ENCODE results near the gene ARL17A. TPM values are rescaled to one million over a fixed set of nuclear protein-coding genes. Genes with fewer than 3 reads are reported as not detected.
A peak's percentile ranks its signal among the peaks of the same experiment; 100 is the strongest.
"Not testable (repeated sequence)": the region's sequence is repeated elsewhere in the genome, so short reads cannot be mapped to it uniquely, and the experiment has no call there.

ARL17A gene
- polyA plus RNA-seq (2012; ENCODE audit: insufficient read depth, insufficient read length, low read depth) = 11.1 TPM

- peak; percentile 85 for DNase-seq
- H3K36me3 ChIP-seq, H3K27me3 ChIP-seq, H3K9me3 ChIP-seq, H3K4me1 ChIP-seq: not testable (repeated sequence)
- peak within 1 kb of the TSS; percentile 16 for H3K4me3 ChIP-seq (ENCODE audit: low read depth, low read length)
Measured at GRCh38 chr17:46579083-46580075, at the start of gene ARL17A. Gene ARL17A, minus strand, starts transcription at chr17:46579691. Its CDS starts 3,369 bp downstream, at chr17:46576322.

GRCh38 chr17:46628753-46629436 lies 49.4 kb upstream of the ARL17A start:
- not testable (repeated sequence) for H3K4me1 ChIP-seq; H3K36me3 ChIP-seq; DNase-seq; H3K4me3 ChIP-seq (ENCODE audit: low read depth, low read length); H3K27me3 ChIP-seq; H3K9me3 ChIP-seq

- H3K36me3 ChIP-seq; H3K4me3 ChIP-seq (ENCODE audit: low read depth, low read length); H3K27me3 ChIP-seq; DNase-seq; H3K4me1 ChIP-seq; H3K9me3 ChIP-seq: not testable (repeated sequence)
Measured at GRCh38 chr17:46627452-46627851, 48.0 kb upstream of the ARL17A start.

- H3K4me1 ChIP-seq; H3K36me3 ChIP-seq; H3K4me3 ChIP-seq (ENCODE audit: low read depth, low read length); H3K27me3 ChIP-seq; H3K9me3 ChIP-seq; DNase-seq: not testable (repeated sequence)
Measured at GRCh38 chr17:46624726-46625125, 45.2 kb upstream of the ARL17A start.

GRCh38 chr17:46623790-46624189 lies 44.3 kb upstream of the ARL17A start:
- H3K4me1 ChIP-seq; H3K36me3 ChIP-seq; DNase-seq; H3K9me3 ChIP-seq; H3K4me3 ChIP-seq (ENCODE audit: low read depth, low read length); H3K27me3 ChIP-seq: not testable (repeated sequence)

GRCh38 chr17:46618975-46619374 lies 39.5 kb upstream of the ARL17A start:
- H3K4me3 ChIP-seq (ENCODE audit: low read depth, low read length); H3K9me3 ChIP-seq; H3K27me3 ChIP-seq; H3K4me1 ChIP-seq; H3K36me3 ChIP-seq; DNase-seq: not testable (repeated sequence)

GRCh38 chr17:46617121-46617520 lies 37.6 kb upstream of the ARL17A start:
- H3K4me1 ChIP-seq; H3K27me3 ChIP-seq; H3K36me3 ChIP-seq; H3K9me3 ChIP-seq; DNase-seq; H3K4me3 ChIP-seq (ENCODE audit: low read depth, low read length): not testable (repeated sequence)

- H3K27me3 ChIP-seq; H3K4me3 ChIP-seq (ENCODE audit: low read depth, low read length); H3K9me3 ChIP-seq; H3K4me1 ChIP-seq; H3K36me3 ChIP-seq; DNase-seq: not testable (repeated sequence)
Measured at GRCh38 chr17:46613876-46614275, 34.4 kb upstream of the ARL17A start.

GRCh38 chr17:46611304-46611703 lies 31.8 kb upstream of the ARL17A start:
- H3K4me3 ChIP-seq (ENCODE audit: low read depth, low read length); H3K9me3 ChIP-seq; H3K36me3 ChIP-seq; DNase-seq; H3K4me1 ChIP-seq; H3K27me3 ChIP-seq: not testable (repeated sequence)

- not testable (repeated sequence) for DNase-seq; H3K4me1 ChIP-seq; H3K4me3 ChIP-seq (ENCODE audit: low read depth, low read length); H3K36me3 ChIP-seq; H3K9me3 ChIP-seq; H3K27me3 ChIP-seq
Measured at GRCh38 chr17:46603125-46603524, 23.6 kb upstream of the ARL17A start.

GRCh38 chr17:46600767-46601166 lies 21.3 kb upstream of the ARL17A start:
- not testable (repeated sequence) for H3K4me1 ChIP-seq; DNase-seq; H3K27me3 ChIP-seq; H3K9me3 ChIP-seq; H3K4me3 ChIP-seq (ENCODE audit: low read depth, low read length); H3K36me3 ChIP-seq

- DNase-seq; H3K36me3 ChIP-seq; H3K4me1 ChIP-seq; H3K27me3 ChIP-seq; H3K4me3 ChIP-seq (ENCODE audit: low read depth, low read length); H3K9me3 ChIP-seq: not testable (repeated sequence)
Measured at GRCh38 chr17:46598344-46598931, 18.9 kb upstream of the ARL17A start.

GRCh38 chr17:46591332-46591731 lies 11.8 kb upstream of the ARL17A start:
- DNase-seq; H3K4me3 ChIP-seq (ENCODE audit: low read depth, low read length); H3K9me3 ChIP-seq; H3K4me1 ChIP-seq; H3K36me3 ChIP-seq; H3K27me3 ChIP-seq: not testable (repeated sequence)

- H3K9me3 ChIP-seq; H3K27me3 ChIP-seq; DNase-seq; H3K36me3 ChIP-seq; H3K4me3 ChIP-seq (ENCODE audit: low read depth, low read length); H3K4me1 ChIP-seq: not testable (repeated sequence)
Measured at GRCh38 chr17:46590157-46591146, 11.0 kb upstream of the ARL17A start, which contains the start of gene NSF. Gene NSF, plus strand, starts transcription at chr17:46590669. Its CDS starts 107 bp downstream, at chr17:46590776.

GRCh38 chr17:46585444-46585843 lies 6.0 kb upstream of the ARL17A start:
- not testable (repeated sequence) for H3K4me3 ChIP-seq (ENCODE audit: low read depth, low read length); H3K4me1 ChIP-seq; H3K9me3 ChIP-seq; H3K36me3 ChIP-seq; H3K27me3 ChIP-seq; DNase-seq

All from BE2C (cell line).